Measurements from ENCODE around the gene PTPRD. TPM values are rescaled to one million over a fixed set of nuclear protein-coding genes. Genes with fewer than 3 reads are reported as not detected.
A peak's percentile ranks its signal among the peaks of the same experiment; 100 is the strongest.

Gene PTPRD
- total RNA-seq, 4 donors from 2014 or later: 85.8 to 169 (median 135) TPM

DNA sequence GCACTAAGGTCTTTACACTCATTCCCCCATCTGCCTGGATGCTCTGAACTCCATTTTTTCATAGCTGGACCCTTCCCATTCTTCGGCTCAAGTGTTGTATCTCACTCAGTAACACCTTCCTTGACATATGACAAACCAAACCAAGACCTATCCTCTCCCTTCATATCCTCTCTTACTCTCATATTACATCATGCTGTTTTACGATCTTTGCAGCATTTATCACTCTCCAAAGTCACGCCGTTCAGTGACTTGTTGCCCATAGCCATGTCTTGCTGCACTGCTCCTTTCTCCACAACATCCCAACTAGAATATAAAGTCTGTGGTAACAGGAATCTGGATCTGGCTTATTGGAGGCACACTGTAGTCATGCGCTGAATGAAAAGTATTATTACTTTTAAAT is 1889.6 kb downstream of the PTPRD start:
- Histone ChIP-seq H3K36me3 (no peaks in the 10 kb centered on the region), H3K27me3 (no peaks in the 10 kb centered on the region), H3K9me3 (no peaks in the 10 kb centered on the region), H3K4me1 (no peaks in the 10 kb centered on the region), H3K27ac (no peak overlapping the region), H3K4me3 (no peak overlapping the region)
- no peak for TF ChIP-seq POLR2A (IDR thresholded peaks at IDR 0.05)
- TF ChIP-seq, protein P1, sequence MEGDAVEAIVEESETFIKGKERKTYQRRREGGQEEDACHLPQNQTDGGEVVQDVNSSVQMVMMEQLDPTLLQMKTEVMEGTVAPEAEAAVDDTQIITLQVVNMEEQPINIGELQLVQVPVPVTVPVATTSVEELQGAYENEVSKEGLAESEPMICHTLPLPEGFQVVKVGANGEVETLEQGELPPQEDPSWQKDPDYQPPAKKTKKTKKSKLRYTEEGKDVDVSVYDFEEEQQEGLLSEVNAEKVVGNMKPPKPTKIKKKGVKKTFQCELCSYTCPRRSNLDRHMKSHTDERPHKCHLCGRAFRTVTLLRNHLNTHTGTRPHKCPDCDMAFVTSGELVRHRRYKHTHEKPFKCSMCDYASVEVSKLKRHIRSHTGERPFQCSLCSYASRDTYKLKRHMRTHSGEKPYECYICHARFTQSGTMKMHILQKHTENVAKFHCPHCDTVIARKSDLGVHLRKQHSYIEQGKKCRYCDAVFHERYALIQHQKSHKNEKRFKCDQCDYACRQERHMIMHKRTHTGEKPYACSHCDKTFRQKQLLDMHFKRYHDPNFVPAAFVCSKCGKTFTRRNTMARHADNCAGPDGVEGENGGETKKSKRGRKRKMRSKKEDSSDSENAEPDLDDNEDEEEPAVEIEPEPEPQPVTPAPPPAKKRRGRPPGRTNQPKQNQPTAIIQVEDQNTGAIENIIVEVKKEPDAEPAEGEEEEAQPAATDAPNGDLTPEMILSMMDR (IDR thresholded peaks at IDR 0.05): no peak
- no peak for DNase-seq

DNA sequence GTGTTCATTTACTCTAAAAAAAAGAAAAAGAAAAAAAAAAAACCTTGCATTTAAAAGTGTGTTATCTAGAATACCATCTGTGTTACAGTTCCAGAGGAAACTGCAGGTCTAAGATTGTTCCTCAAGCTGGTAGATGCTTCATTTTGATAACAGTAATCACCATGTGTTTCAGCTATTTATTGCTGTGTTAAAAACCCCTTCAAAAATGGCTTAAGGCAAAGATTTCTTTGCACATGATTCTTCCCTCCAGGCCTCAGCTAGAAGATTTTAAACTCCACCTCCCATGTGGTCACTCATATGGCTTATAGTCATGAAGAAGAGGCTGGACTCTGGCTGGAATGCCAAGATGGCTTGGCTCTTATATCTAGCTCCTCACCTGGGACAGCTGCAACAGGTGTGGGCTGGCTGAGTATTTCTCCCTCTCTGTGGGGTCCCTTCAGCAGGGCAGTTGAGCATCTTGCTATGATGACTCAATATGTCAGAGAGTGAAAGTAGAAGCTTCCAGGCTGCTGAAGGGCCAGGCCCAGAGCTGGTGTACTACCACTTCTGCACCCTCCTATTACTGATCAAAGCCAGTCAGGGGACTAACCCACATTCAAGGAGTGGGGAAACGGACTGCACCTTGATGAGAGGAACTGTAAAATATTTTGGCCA is 1892.8 kb downstream of the PTPRD start:
- no peak for TF ChIP-seq POLR2A (IDR thresholded peaks at IDR 0.05)
- TF ChIP-seq, protein P1 (IDR thresholded peaks at IDR 0.05): no peak
- no peaks in the 10 kb centered on the region for H3K9me3 ChIP-seq
- H3K27ac ChIP-seq: no peak overlapping the region
- no peaks in the 10 kb centered on the region for H3K27me3 ChIP-seq
- DNase-seq: no peak
- H3K4me1 ChIP-seq: no peaks in the 10 kb centered on the region
- H3K36me3 ChIP-seq: no peaks in the 10 kb centered on the region
- H3K4me3 ChIP-seq: no peak overlapping the region

DNA sequence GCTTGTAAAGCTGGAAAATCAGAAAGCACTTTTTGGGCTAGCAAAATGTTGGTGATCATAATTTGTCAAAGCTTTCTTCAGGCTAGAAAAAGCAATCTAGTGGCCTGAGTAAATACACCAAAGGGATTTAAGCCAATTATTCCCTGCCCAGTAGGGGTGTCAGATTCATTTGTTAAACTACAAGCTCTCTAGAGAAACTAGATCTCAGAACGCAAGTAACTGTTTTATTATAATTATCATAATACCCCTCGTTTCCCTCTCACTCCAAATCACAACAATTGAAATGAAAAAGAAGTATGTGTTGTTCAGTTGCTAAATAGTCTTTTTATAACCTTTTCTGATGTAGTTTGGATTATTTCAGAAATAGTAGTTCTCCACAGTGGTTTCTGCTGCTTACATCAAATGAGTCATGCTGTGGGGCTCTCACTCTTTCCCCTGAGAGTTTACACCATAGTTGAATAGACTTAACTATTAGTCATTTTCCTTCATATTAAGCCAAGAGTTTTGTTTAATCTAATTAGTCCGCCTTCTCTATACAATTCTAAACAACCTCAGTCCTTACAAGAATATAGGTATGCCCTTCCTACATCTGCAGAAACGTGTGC is 1894.6 kb downstream of the PTPRD start:
- no peaks in the 10 kb centered on the region for H3K27me3 ChIP-seq
- no peak for DNase-seq
- H3K4me1 ChIP-seq: no peaks in the 10 kb centered on the region
- no peak overlapping the region for H3K4me3 ChIP-seq
- H3K27ac ChIP-seq: no peak overlapping the region
- TF ChIP-seq POLR2A (IDR thresholded peaks at IDR 0.05): no peak
- TF ChIP-seq, protein P1 (IDR thresholded peaks at IDR 0.05): no peak
- no peaks in the 10 kb centered on the region for H3K9me3 ChIP-seq
- H3K36me3 ChIP-seq: no peaks in the 10 kb centered on the region

DNA sequence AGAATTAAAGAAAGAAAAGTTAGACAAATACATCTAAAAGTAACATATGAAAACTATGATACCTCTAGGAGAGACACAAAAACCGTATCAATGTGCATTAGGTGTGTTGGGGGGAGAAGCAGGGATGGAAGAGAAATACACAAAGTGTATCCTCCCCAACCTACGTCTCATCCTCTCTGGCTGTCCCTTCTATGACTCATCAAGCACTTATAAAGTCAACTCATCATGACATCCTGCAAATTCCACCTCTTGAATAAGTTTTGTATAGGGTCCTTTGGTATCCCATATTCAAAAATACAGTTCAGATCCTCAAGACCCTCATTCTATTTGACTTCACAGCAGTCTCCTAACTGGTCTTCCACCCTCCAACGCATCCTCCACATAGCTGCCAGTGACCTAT is 1895.7 kb downstream of the PTPRD start:
- no peak overlapping the region for H3K27ac ChIP-seq
- no peaks in the 10 kb centered on the region for H3K36me3 ChIP-seq
- no peak for TF ChIP-seq POLR2A (IDR thresholded peaks at IDR 0.05)
- TF ChIP-seq, protein P1 (IDR thresholded peaks at IDR 0.05): no peak
- DNase-seq: no peak
- H3K4me3 ChIP-seq: no peak overlapping the region
- H3K9me3 ChIP-seq: no peaks in the 10 kb centered on the region
- H3K27me3 ChIP-seq: no peaks in the 10 kb centered on the region
- H3K4me1 ChIP-seq: no peaks in the 10 kb centered on the region

DNA sequence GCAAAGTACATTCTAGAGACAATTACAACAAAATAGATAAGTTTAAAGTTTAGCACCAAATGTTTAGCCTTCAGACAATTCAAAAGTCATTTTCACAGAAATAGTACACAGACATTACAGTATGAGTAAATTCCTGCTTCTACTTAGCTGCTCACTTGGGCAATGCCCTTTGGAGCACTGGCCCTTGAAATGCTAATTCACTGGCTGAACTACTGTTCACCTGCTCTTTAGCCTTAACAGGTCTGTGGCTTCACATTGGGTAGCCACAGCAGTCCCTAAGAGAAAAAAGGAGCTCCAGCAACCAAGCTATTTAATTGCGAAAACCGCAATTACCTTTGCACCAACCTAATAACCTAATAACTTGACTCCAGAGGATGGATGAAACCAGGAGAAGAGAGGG is 1897.0 kb downstream of the PTPRD start:
- TF ChIP-seq, protein P1 (IDR thresholded peaks at IDR 0.05): no peak
- no peak for TF ChIP-seq POLR2A (IDR thresholded peaks at IDR 0.05)
- H3K4me3 ChIP-seq: no peak overlapping the region
- H3K27ac ChIP-seq: no peak overlapping the region
- no peaks in the 10 kb centered on the region for H3K27me3 ChIP-seq
- peak in 1 of 3 donors; percentile 52 for DNase-seq
- no peaks in the 10 kb centered on the region for H3K4me1 ChIP-seq
- H3K36me3 ChIP-seq: no peaks in the 10 kb centered on the region
- H3K9me3 ChIP-seq: no peaks in the 10 kb centered on the region

All from Peyer's patch (tissue), 4 donors.